GM12878 (cell line): ENCODE measurements around the gene CETP. TPM values are rescaled to one million over a fixed set of nuclear protein-coding genes. Genes with fewer than 3 reads are reported as not detected.

Experiments
- ATAC-seq: fragments of 200-7000 bp; cut with Tn5 transposase; 3 replicates; pipeline ENCODE4 v1.9.1; 2020; ENCODE audit warnings: mild to moderate bottlenecking, moderate library complexity
- BruUV-seq: library from RNA; stranded (reverse); fragments of 400-500 nt; replicated peaks from 2 replicates; lab custom pipeline; 2021; lab: Mats Ljungman, UMichigan
- CTCF ChIA-PET: fragments of 300-600 bp; sonication (Branson Sonifier 250); formaldehyde crosslinking; extraction: SDS; loops from one replicate; lab custom pipeline; 2021; ENCODE audit warnings: inconsistent platforms; lab: Yijun Ruan, JAX
- POLR2A ChIA-PET: fragments of 350-600 bp; formaldehyde crosslinking; extraction: SDS; loops from one replicate; lab custom pipeline; 2021; ENCODE audit warnings: inconsistent platforms; lab: Charles Lee
- RAD21 ChIA-PET: fragments of 300-600 bp; sonication (Branson Sonifier 250); formaldehyde crosslinking; loops from one replicate; lab custom pipeline; 2023; ENCODE audit warnings: antibody characterized with exemption; ENCODE audit not compliant: unreplicated experiment; lab: Charles Lee
- SMC1A ChIA-PET: fragments of 300-600 bp; sonication (Branson Sonifier 250); formaldehyde crosslinking; loops from one replicate; lab custom pipeline; 2023; ENCODE audit not compliant: unreplicated experiment, uncharacterized antibody; lab: Charles Lee
- DNase-seq: peaks from one replicate; pipeline ENCODE4 v3.0.0-alpha.2; 2011; ENCODE audit warnings: low read depth, low spot score
- FAIRE-seq: peaks from 3 replicates; lab custom pipeline; 2011; peaks lifted over from hg19 to GRCh38; lab: Jason Lieb, UNC
- H2AFZ ChIP-seq: 2 replicates; pipeline ENCODE4 v1.6.0; 2011; ENCODE audit warnings: low read depth, low read length, control low read depth; ENCODE audit not compliant: control insufficient read depth
- H3K27ac ChIP-seq: 2 replicates; pipeline ENCODE4 v1.5.1; 2011; ENCODE audit warnings: control low read depth; ENCODE audit not compliant: control insufficient read depth, insufficient read depth
- H3K27me3 ChIP-seq, 2 experiments: replicated peaks in 1 of 2; 2 replicates each; pipeline versions ENCODE4 v1.6.0 to v1.6.1; 2011; ENCODE audit warnings: low read length in 1 of 2; ENCODE audit not compliant: control insufficient read depth in 2 of 2, insufficient read depth in 2 of 2
- H3K36me3 ChIP-seq, 2 experiments: 2 replicates each; pipeline ENCODE4 v1.5.1; 2011; ENCODE audit warnings: low read length in 1 of 2; ENCODE audit not compliant: control insufficient read depth in 2 of 2, insufficient read depth in 2 of 2
- H3K4me1 ChIP-seq: 2 replicates; pipeline ENCODE4 v1.6.1; 2011; ENCODE audit warnings: mild to moderate bottlenecking, low read length, moderate library complexity, mixed read lengths; ENCODE audit not compliant: control insufficient read depth, insufficient read depth
- H3K4me2 ChIP-seq: 2 replicates; pipeline ENCODE4 v1.6.0; 2011; ENCODE audit warnings: control low read depth; ENCODE audit not compliant: control insufficient read depth, insufficient read depth
- H3K4me3 ChIP-seq: fragments of 200-600 bp; sonication (generic); 2 replicates; pipeline ENCODE4 v1.5.1; 2016
- H3K79me2 ChIP-seq: 2 replicates; pipeline ENCODE4 v1.6.0; 2011; ENCODE audit warnings: low read length; ENCODE audit not compliant: control insufficient read depth, insufficient read depth
- H3K9ac ChIP-seq: 2 replicates; pipeline ENCODE4 v1.8.0; 2011; ENCODE audit warnings: low read length, control low read depth, mixed read lengths; ENCODE audit not compliant: control insufficient read depth, insufficient read depth
- H3K9me3 ChIP-seq: replicated peaks from 3 replicates; pipeline ENCODE4 v1.5.1; 2011; ENCODE audit warnings: mild to moderate bottlenecking, low read length; ENCODE audit not compliant: control insufficient read depth, insufficient read depth
- H4K20me1 ChIP-seq: 2 replicates; pipeline ENCODE4 v1.6.0; 2011; ENCODE audit not compliant: control insufficient read depth, insufficient read depth
- STAT1 ChIP-seq: fragments of 450-650 bp; conservative IDR thresholded peaks from 2 replicates; pipeline ENCODE4 v1.6.1; 2014; ENCODE audit warnings: antibody characterized with exemption, mild to moderate bottlenecking
- SUPT20H ChIP-seq: IDR thresholded peaks from 2 replicates; pipeline ENCODE4 v1.6.1; 2011; ENCODE audit warnings: low read depth, mild to moderate bottlenecking, low read length, moderate library complexity, borderline replicate concordance; ENCODE audit not compliant: control insufficient read depth
- ZNF217 ChIP-seq: fragments of 450-650 bp; IDR thresholded peaks from 2 replicates; pipeline ENCODE4 v1.6.1; 2017; ENCODE audit warnings: antibody characterized with exemption, mild to moderate bottlenecking
- WGBS: methylation state at CpG from one replicate; pipeline ENCODE4 v1.1.6; 2016; ENCODE audit warnings: low lambda C conversion rate; ENCODE audit not compliant: insufficient replicate concordance, insufficient coverage; ENCODE audit errors: missing lambda C conversion rate; 5-methylcytosine and 5-hydroxymethylcytosine counted together
- in situ Hi-C: fragments of 300-500 bp; cut with MboI; formaldehyde crosslinking; loops from 9 replicates; pipeline ENCODE4 v1.14.3; 2018; ENCODE audit warnings: mixed read lengths
- intact Hi-C: fragments of 100-400 bp; cut with micrococcal nuclease; formaldehyde crosslinking; loops from one replicate; pipeline ENCODE4 v1.14.2; 2022; ENCODE audit not compliant: unreplicated experiment
- polyA plus RNA-seq, 11 experiments: library from polyadenylated mRNA; depleted of rRNA in 4 of 11; unstranded in 6 of 11; stranded (reverse) in 5 of 11; fragments of >200 nt; fragmentation: Nextera tagmentation in 4 of 11; fragmentation: Illumina TruSeq in 1 of 11; extraction: Ambion mirVana in 4 of 11; extraction: Trizol in 1 of 11; gene quantifications; 1 replicate in 1 of 11; 2 replicates in 10 of 11; pipeline versions ENCODE4 v1.2.1 to v1.2.3, GENCODE V29; 2011 to 2016; ENCODE audit warnings: inconsistent platforms in 2 of 11, missing spikeins in 2 of 11, low read depth in 1 of 11
- total RNA-seq, 4 experiments: library from RNA; depleted of rRNA in 3 of 4; stranded (reverse); fragments of >200 nt in 3 of 4; fragmentation: Illumina TruSeq in 1 of 4; extraction: Trizol in 1 of 4; gene quantifications; 2 replicates each; pipeline versions ENCODE4 v1.2.1 to v1.2.3, GENCODE V29; 2013 to 2021
- TF ChIP-seq, protein P1 (sequence below): fragments of 150-350 bp; IDR thresholded peaks from 2 replicates; pipeline ENCODE4 v1.6.1; 2014; ENCODE audit warnings: mild to moderate bottlenecking, low read depth, low read length
- TF ChIP-seq, protein P2 (sequence below): fragments of 450-650 bp; IDR thresholded peaks from 2 replicates; pipeline ENCODE4 v1.6.1; 2017; ENCODE audit warnings: mild to moderate bottlenecking

The CETP gene
- total and polyA plus RNA-seq, 10 of the 15 experiments (the other 5 are each of a cell fraction or from before 2014, with no cell fraction given): 1.2 to 6.4 (median 2.1) TPM

DNA sequence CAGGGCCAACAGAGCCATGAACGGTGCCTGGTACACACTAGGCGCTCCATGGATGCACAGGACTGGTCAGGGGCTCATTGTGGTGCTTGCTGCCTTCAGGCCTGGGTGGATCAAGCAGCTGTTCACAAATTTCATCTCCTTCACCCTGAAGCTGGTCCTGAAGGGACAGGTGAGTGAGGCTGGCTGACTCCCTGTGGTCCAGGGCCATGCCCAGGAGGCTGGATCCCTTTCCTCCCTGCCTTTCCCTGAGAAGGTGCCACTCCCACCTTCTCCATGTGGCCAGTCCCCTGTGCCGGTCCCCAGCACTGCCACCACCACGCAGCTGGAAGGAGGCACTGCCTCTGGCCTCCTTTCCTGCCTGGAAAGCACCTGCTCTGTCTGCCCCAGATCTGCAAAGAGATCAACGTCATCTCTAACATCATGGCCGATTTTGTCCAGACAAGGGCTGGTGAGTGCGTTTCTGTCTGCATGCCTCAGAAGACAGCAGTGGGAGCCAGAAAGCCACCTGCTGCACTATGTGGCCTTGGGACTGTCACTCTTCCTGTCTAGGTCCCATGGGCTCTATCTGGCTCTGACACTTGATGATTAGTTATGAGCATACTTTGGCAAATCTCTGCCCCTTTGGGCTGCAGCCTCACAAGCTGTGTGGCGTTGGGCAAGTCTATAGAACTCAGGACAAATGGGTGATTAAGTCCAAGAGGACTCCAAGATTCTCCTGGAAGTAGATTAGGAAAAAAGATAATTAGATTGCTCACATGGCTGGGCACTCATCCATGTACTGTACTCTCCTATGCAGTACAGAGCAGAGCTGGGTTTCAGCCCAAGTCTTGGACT lies 9.4 kb downstream of the CETP start (continued):
- TF ChIP-seq, protein P1, sequence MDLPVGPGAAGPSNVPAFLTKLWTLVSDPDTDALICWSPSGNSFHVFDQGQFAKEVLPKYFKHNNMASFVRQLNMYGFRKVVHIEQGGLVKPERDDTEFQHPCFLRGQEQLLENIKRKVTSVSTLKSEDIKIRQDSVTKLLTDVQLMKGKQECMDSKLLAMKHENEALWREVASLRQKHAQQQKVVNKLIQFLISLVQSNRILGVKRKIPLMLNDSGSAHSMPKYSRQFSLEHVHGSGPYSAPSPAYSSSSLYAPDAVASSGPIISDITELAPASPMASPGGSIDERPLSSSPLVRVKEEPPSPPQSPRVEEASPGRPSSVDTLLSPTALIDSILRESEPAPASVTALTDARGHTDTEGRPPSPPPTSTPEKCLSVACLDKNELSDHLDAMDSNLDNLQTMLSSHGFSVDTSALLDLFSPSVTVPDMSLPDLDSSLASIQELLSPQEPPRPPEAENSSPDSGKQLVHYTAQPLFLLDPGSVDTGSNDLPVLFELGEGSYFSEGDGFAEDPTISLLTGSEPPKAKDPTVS: no peak
- TF ChIP-seq, protein P2, sequence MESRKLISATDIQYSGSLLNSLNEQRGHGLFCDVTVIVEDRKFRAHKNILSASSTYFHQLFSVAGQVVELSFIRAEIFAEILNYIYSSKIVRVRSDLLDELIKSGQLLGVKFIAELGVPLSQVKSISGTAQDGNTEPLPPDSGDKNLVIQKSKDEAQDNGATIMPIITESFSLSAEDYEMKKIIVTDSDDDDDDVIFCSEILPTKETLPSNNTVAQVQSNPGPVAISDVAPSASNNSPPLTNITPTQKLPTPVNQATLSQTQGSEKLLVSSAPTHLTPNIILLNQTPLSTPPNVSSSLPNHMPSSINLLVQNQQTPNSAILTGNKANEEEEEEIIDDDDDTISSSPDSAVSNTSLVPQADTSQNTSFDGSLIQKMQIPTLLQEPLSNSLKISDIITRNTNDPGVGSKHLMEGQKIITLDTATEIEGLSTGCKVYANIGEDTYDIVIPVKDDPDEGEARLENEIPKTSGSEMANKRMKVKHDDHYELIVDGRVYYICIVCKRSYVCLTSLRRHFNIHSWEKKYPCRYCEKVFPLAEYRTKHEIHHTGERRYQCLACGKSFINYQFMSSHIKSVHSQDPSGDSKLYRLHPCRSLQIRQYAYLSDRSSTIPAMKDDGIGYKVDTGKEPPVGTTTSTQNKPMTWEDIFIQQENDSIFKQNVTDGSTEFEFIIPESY: no peak
- TF ChIP-seq STAT1: no peak

DNA sequence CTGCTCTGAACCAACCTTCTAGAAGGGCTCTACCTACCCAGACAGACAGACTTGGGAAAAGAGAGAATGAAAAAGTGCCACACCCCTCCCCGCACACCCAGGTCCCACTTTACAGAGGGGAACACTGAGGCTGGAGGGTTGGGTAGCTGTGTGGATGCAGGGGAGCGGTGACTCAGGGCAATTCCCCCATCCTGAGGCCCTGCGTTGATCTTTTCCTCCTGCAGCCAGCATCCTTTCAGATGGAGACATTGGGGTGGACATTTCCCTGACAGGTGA lies 10.0 kb downstream of the CETP start:
- TSS peak; percentile 72 for BruUV-seq

More for the DNA sequence above, 10.0 kb downstream of the CETP start:
- POLR2A ChIA-PET: interaction anchor here (0.5 to 17.6 kb wide), 12 partner anchors 12 to 112 kb away, joined by 3 to 343 read pairs (median 6); partner anchors contain the start of gene NLRC5
- H3K4me2 ChIP-seq: no peak overlapping the region
- CTCF ChIA-PET: interaction anchor here (1.8 to 19.4 kb wide), 8 partner anchors 5 to 74 kb away, joined by 6 to 420 read pairs (median 86); partner anchors contain the start of genes CETP and NLRC5
- intact Hi-C loops (loop anchor here (1.0 to 5.0 kb wide), 3 partner anchors 10 to 216 kb away; partner anchors contain the start of genes NLRC5, PSME3IP1 and RSPRY1), in situ Hi-C loops (loop anchor here (5.0 kb wide), 1 partner anchor 71 kb away; no protein-coding TSS in a partner anchor)
- H3K4me1 ChIP-seq: peaks cover 46% of the 10 kb centered on the region
- ATAC-seq (no peak), DNase-seq (no peak), FAIRE-seq (peak; percentile 35)
- RAD21 ChIA-PET: interaction anchor here (1.0 to 22.4 kb wide), 8 partner anchors 11 to 104 kb away, joined by 3 to 473 read pairs (median 20); partner anchors contain the start of gene NLRC5
- WGBS: 66% methylated on average over 3 of the region's 3 CpGs
- no peaks in the 10 kb centered on the region for H3K36me3 ChIP-seq
- H3K9ac ChIP-seq: no peak overlapping the region
- no peak for TF ChIP-seq SUPT20H
- TF ChIP-seq ZNF217: peak; percentile 56; the same call in 1 of the 2 replicates
- SMC1A ChIA-PET: interaction anchor here (1.3 to 31.6 kb wide), 8 partner anchors 7 to 81 kb away, joined by 3 to 604 read pairs (median 33); partner anchors contain the start of genes CETP and NLRC5
- H3K27me3 ChIP-seq: no peaks in the 10 kb centered on the region
- peak overlapping the region; percentile 27; the same call in 1 of the 2 replicates for H3K27ac ChIP-seq
- no peak overlapping the region for H3K4me3 ChIP-seq
- H2AFZ ChIP-seq: 0 out of 2 replicates have a peak overlapping the region, but pooled peaks have one; percentile 63
- H3K9me3 ChIP-seq: no peaks in the 10 kb centered on the region
- H4K20me1 ChIP-seq: no peaks in the 10 kb centered on the region
- no peaks in the 10 kb centered on the region for H3K79me2 ChIP-seq
